Activated CD8-positive, alpha-beta memory T cell treated with anti-CD3 and anti-CD28 coated beads, Interleukin-2, amount 50 U/mL, for 24 hours (primary cell): ENCODE data around the gene PRCP.

Experiments used
- DNase-seq: peaks from one replicate; pipeline ENCODE4 v3.0.0-alpha.2; 2020; ENCODE audit errors: extremely low read depth

The PRCP gene

DNA sequence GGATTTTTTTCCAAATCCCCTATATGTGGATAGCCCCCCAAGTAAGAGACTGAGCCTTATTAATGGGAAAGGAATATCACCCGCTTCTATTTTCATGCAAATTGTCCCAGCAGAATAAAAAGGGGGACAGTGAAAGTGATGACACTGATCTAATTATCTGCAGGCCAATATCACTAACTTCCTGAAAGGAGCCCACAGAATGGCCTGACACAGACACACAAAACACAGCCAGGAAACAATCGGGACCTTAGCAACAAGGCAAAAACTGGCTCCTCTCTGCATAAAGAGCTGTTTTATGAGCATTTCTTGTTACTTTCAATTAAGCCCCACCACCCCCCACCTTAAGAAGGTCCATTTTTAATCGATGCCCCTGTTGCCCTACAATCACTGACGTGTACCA, 112.2 kb downstream of the PRCP start:
- DNase-seq = no peak

DNA sequence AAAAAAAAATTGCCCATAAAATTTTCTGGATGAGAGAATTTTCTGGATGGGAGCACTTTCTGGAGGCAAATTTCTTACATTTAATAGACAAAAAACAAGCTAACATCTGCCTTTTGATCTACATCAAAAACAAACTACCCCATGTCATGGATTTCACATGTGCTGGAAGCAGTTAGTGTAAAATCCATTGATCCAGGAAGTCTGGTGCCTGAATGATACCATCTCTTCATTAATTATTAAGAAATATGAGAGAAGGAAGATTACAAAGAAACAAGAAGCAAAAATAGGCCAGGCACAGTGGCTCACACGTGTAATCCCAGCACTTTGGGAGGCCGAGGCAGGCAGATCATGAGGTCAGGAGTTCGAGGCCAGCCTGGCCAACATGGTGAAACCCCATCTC, 113.4 kb downstream of the PRCP start:
- no peak for DNase-seq

GRCh38 chr11:82786001-82786400, 114.2 kb downstream of the PRCP start:
- no peak for DNase-seq

DNA sequence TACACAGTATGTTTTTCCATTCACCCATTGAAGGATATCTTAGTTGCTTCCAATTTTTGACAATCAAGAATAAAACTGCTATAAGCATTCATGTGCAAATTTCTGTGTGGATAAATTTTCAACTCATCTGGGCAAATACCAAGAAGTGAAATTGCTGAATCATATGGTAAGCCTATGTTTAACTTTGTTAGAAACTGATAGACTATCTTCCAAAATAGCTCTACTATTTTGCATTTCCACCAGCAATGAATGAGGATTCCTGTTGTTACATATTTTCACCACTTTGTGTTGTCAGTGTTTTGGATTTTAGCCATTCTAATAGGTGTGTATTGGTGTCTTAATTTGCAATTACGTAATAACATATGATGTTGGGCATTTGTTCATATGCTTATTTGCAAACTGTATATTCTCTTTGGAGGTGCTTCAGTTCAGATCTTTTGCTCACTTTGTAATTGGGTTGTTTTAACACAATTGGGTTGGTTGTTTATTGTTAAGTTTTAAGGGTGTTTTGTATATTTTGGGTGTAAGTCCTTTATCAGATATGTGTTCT, 117.3 kb downstream of the PRCP start:
- no peak for DNase-seq

GRCh38 chr11:82778776-82779175, 121.5 kb downstream of the PRCP start:
- no peak for DNase-seq

DNA sequence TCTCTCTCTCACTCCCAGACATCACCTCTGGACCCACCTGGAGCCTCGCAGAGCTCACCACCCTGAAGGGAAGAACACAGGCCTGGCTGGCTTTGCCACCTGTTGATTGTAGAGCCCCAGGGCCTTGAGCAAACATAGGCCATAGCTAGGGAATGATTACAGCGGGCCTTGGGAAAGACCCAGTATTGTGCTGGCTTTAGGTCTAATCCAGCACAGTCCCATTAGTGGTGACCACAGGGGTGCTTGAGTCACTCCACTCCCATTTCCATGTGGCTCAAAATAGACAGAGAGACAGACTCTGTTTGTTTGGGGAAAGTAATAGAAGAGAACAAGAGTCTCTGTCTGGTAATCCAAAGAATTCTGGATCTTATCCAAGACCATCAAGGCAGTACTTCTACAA, 123.9 kb downstream of the PRCP start:
- no peak for DNase-seq

DNA sequence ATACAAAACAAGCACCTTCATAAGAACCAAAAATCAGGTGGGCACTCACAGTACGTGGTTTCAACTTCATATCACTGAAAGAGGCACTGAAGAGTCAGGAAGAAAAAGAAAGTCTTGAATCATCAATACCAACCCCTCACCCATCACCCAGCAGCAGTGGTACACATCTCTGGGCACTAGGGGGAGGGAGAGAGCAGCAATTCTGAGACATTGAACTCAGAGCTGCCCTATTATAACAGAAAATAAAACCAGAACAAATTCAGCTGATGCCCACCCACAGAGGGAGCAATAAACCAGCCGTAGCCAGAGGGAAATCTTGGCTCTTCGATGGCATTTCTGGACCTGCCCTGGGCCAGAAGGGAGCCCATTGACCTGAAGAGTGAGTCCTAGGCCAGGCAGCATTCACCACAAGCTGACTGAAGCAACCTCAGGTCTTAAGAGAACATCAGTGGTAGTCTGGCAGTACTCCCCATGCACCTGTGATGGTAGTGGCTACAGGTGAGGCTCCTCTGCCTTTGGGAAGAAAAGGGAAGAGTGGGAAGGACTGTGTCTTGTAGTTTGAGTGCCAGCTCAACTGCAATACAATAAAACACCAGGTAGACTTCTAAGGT, 124.4 kb downstream of the PRCP start:
- no peak for DNase-seq

DNA sequence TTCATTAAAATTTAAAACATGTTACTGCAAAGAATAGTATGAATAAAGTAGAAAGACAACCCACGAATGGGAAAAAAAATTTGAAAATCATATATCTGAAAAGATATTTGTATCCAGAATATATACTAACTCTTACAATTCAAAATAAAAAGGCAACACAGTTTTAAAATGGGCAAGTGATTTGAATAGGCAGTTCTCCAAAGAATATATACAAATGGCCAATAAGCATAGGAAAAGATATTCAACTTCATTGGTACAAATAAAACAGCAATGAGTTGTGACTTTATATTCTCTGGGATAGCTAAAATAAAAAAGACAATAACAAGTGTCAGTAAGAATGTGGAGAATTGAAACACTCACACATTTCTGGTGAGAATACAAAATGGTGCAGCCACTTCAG, 125.0 kb downstream of the PRCP start:
- DNase-seq = no peak
